Ascending aorta (tissue), 2 donors: ENCODE results near the gene SPRR4. TPM values are rescaled to one million over a fixed set of nuclear protein-coding genes. Genes with fewer than 3 reads are reported as not detected.

Experiments used
- DNase-seq, 2 donors: peaks; one replicate each; pipeline ENCODE4 v3.0.0-alpha.2; 2019; ENCODE audit warnings: low spot score in 2 of 2
- H3K27ac ChIP-seq, 2 donors: fragments of 200-600 bp; sonication (generic); one replicate each; pipeline ENCODE4 v1.5.1; 2016 to 2017; ENCODE audit warnings: mild to moderate bottlenecking in 1 of 2
- H3K27me3 ChIP-seq: fragments of 200-600 bp; sonication (generic); one replicate; pipeline ENCODE4 v1.5.1; 2017
- H3K36me3 ChIP-seq, 2 donors: fragments of 200-600 bp; sonication (generic); one replicate each; pipeline ENCODE4 v1.5.1; 2016
- H3K4me1 ChIP-seq, 2 donors: fragments of 200-600 bp; sonication (generic); one replicate each; pipeline ENCODE4 v1.5.1; 2016 to 2017; ENCODE audit warnings: mild to moderate bottlenecking in 1 of 2
- H3K4me3 ChIP-seq, 2 donors: fragments of 200-600 bp; sonication (generic); one replicate each; pipeline ENCODE4 v1.5.1; 2016 to 2017; ENCODE audit warnings: mild to moderate bottlenecking in 1 of 2
- H3K9me3 ChIP-seq, 2 donors: fragments of 200-600 bp; sonication (generic); one replicate each; pipeline ENCODE4 v1.5.1; 2016
- CTCF ChIP-seq, 3 experiments: fragments of 200-600 bp in 2 of 3; fragments of 450-650 bp in 1 of 3; sonication (generic) in 2 of 3; IDR thresholded peaks; one replicate each; pipeline ENCODE4 v1.5.1; 2016 to 2019; ENCODE audit warnings: antibody characterized with exemption in 3 of 3, mild to moderate bottlenecking in 1 of 3, moderate library complexity in 1 of 3
- intact Hi-C: fragments of 100-400 bp; cut with DNase I; formaldehyde crosslinking; loops from one replicate; pipeline ENCODE4 v1.15.1; 2023
- total RNA-seq: library from RNA; depleted of rRNA; stranded (reverse); fragments of >200 nt; gene quantifications from one replicate; pipeline ENCODE4 v1.1.0, GENCODE V29; 2016

Gene SPRR4
- total RNA-seq: not detected

GRCh38 chr1:152970495-152970894 is at the start of gene SPRR4:
TSS of gene SPRR4 (plus strand) at chr1:152970648. CDS start at chr1:152971891, 1,243 bp downstream.
- no peak for TF ChIP-seq CTCF (IDR thresholded peaks at IDR 0.05)
- intact Hi-C loops: no loop called here
- H3K4me1 ChIP-seq: no peaks in the 10 kb centered on the region
- H3K36me3 ChIP-seq: no peaks in the 10 kb centered on the region
- H3K9me3 ChIP-seq: no peaks in the 10 kb centered on the region
- H3K27me3 ChIP-seq: no peaks in the 10 kb centered on the region
- no peak within 1 kb of the TSS for H3K4me3 ChIP-seq
- DNase-seq: no peak
- no peak within 1 kb of the TSS for H3K27ac ChIP-seq

GRCh38 chr1:152924191-152924590 is 46.3 kb upstream of the SPRR4 start:
- DNase-seq: no peak
- Histone ChIP-seq H3K27me3 (no peaks in the 10 kb centered on the region), H3K4me1 (no peaks in the 10 kb centered on the region), H3K4me3 (no peak overlapping the region), H3K9me3 (no peaks in the 10 kb centered on the region), H3K36me3 (no peaks in the 10 kb centered on the region), H3K27ac (no peak overlapping the region)
- intact Hi-C loops: no loop called here
- no peak for TF ChIP-seq CTCF (IDR thresholded peaks at IDR 0.05)

GRCh38 chr1:152926091-152926490 is 44.4 kb upstream of the SPRR4 start:
- no peaks in the 10 kb centered on the region for H3K27me3 ChIP-seq
- H3K4me3 ChIP-seq: no peak overlapping the region
- DNase-seq: no peak
- no peaks in the 10 kb centered on the region for H3K9me3 ChIP-seq
- H3K36me3 ChIP-seq: no peaks in the 10 kb centered on the region
- no peaks in the 10 kb centered on the region for H3K4me1 ChIP-seq
- no peak overlapping the region for H3K27ac ChIP-seq
- intact Hi-C loops: loop anchor here (2.0 kb wide), 1 partner anchor 55 kb away; no protein-coding TSS in a partner anchor
- TF ChIP-seq CTCF (IDR thresholded peaks at IDR 0.05): peak in 1 of 3 experiments; percentile 26

GRCh38 chr1:152928671-152929070 is 41.8 kb upstream of the SPRR4 start:
- no peaks in the 10 kb centered on the region for H3K36me3 ChIP-seq
- DNase-seq: no peak
- H3K4me3 ChIP-seq: no peak overlapping the region
- H3K27ac ChIP-seq: no peak overlapping the region
- H3K9me3 ChIP-seq: no peaks in the 10 kb centered on the region
- no peak for TF ChIP-seq CTCF (IDR thresholded peaks at IDR 0.05)
- H3K27me3 ChIP-seq: no peaks in the 10 kb centered on the region
- no peaks in the 10 kb centered on the region for H3K4me1 ChIP-seq
- intact Hi-C loops: no loop called here

GRCh38 chr1:152932170-152932811 is 38.2 kb upstream of the SPRR4 start:
- no peak overlapping the region for H3K27ac ChIP-seq
- no peaks in the 10 kb centered on the region for H3K9me3 ChIP-seq
- H3K36me3 ChIP-seq: no peaks in the 10 kb centered on the region
- H3K4me3 ChIP-seq: no peak overlapping the region
- intact Hi-C loops: no loop called here
- no peak for TF ChIP-seq CTCF (IDR thresholded peaks at IDR 0.05)
- no peak for DNase-seq
- H3K27me3 ChIP-seq: no peaks in the 10 kb centered on the region
- no peaks in the 10 kb centered on the region for H3K4me1 ChIP-seq

- H3K9me3 ChIP-seq: no peaks in the 10 kb centered on the region
- intact Hi-C loops: no loop called here
- H3K27me3 ChIP-seq: no peaks in the 10 kb centered on the region
- TF ChIP-seq CTCF (IDR thresholded peaks at IDR 0.05): no peak
- no peak overlapping the region for H3K27ac ChIP-seq
- H3K4me1 ChIP-seq: no peaks in the 10 kb centered on the region
- no peak overlapping the region for H3K4me3 ChIP-seq
- no peak for DNase-seq
- no peaks in the 10 kb centered on the region for H3K36me3 ChIP-seq
Measured at GRCh38 chr1:152933196-152933595, 37.3 kb upstream of the SPRR4 start.
